A673 (cell line): ENCODE measurements around the gene ELOVL5. TPM values are rescaled to one million over a fixed set of nuclear protein-coding genes. Genes with fewer than 3 reads are reported as not detected.

Experiments used
- BruUV-seq: library from RNA; stranded (reverse); fragments of 400-500 nt; replicated peaks from 2 replicates; lab custom pipeline; 2021; lab: Mats Ljungman, UMichigan
- CTCF ChIA-PET: fragments of 300-600 bp; sonication (Branson Sonifier 250); formaldehyde crosslinking; loops from one replicate; lab custom pipeline; 2022; ENCODE audit warnings: antibody characterized with exemption; lab: Charles Lee
- POLR2A ChIA-PET: fragments of 300-600 bp; sonication (Branson Sonifier 250); formaldehyde crosslinking; loops from one replicate; lab custom pipeline; 2022; ENCODE audit warnings: antibody characterized with exemption; ENCODE audit not compliant: low non-redundant PET; lab: Charles Lee
- DNase-seq: peaks from one replicate; pipeline ENCODE4 v3.0.0-alpha.2; 2015; ENCODE audit warnings: low spot score
- H3K27ac ChIP-seq: fragments of 200-600 bp; sonication (generic); 2 replicates; pipeline ENCODE4 v1.5.1; 2016; ENCODE audit warnings: mixed run types, low read depth, mild to moderate bottlenecking, mixed read lengths, antibody characterized with exemption, low read length; ENCODE audit not compliant: poor library complexity, severe bottlenecking
- H3K27me3 ChIP-seq: fragments of 200-600 bp; sonication (generic); replicated peaks from 2 replicates; pipeline ENCODE4 v1.6.1; 2017; ENCODE audit warnings: mixed run types, low read depth, mild to moderate bottlenecking, mixed read lengths, antibody characterized with exemption, low read length; ENCODE audit not compliant: insufficient read depth, poor library complexity
- H3K36me3 ChIP-seq: fragments of 200-600 bp; sonication (generic); 2 replicates; pipeline ENCODE4 v1.6.1; 2016; ENCODE audit warnings: mixed run types, mild to moderate bottlenecking, mixed read lengths, antibody characterized with exemption, low read length; ENCODE audit not compliant: insufficient read depth, poor library complexity, severe bottlenecking
- H3K4me1 ChIP-seq: fragments of 200-600 bp; sonication (generic); 2 replicates; pipeline ENCODE4 v1.6.1; 2017; ENCODE audit warnings: mixed run types, mild to moderate bottlenecking, mixed read lengths, antibody characterized with exemption, low read length; ENCODE audit not compliant: insufficient read depth, poor library complexity, severe bottlenecking
- H3K4me3 ChIP-seq: fragments of 200-600 bp; sonication (generic); 2 replicates; pipeline ENCODE4 v1.5.1; 2016; ENCODE audit warnings: low read depth, mixed run types, mild to moderate bottlenecking, mixed read lengths, low read length; ENCODE audit not compliant: poor library complexity, severe bottlenecking
- H3K9me3 ChIP-seq: fragments of 200-600 bp; sonication (generic); 2 replicates; pipeline ENCODE4 v1.6.1; 2016; ENCODE audit warnings: mixed run types, low read depth, mild to moderate bottlenecking, mixed read lengths, antibody characterized with exemption, low read length; ENCODE audit not compliant: poor library complexity, severe bottlenecking
- CTCF ChIP-seq: fragments of 300-800, 200-600 bp; sonication (generic); conservative IDR thresholded peaks from 2 replicates; pipeline ENCODE4 v1.5.1; 2017; ENCODE audit warnings: low read depth, mild to moderate bottlenecking, antibody characterized with exemption, low read length, moderate library complexity, mixed read lengths
- EZH2 ChIP-seq: fragments of 200-600 bp; sonication (generic); IDR thresholded peaks from 2 replicates; pipeline ENCODE4 v1.6.1; 2017; ENCODE audit warnings: borderline replicate concordance, low read depth, mild to moderate bottlenecking, mixed read lengths, antibody characterized with exemption, low read length; ENCODE audit not compliant: poor library complexity, severe bottlenecking
- intact Hi-C: fragments of 100-400 bp; cut with micrococcal nuclease; formaldehyde crosslinking; loops from one replicate; pipeline ENCODE4 v1.10.0; 2022; ENCODE audit not compliant: unreplicated experiment
- total RNA-seq: library from RNA; stranded (reverse); gene quantifications from 2 replicates; pipeline ENCODE4 v1.2.3, GENCODE V29; 2021

The ELOVL5 gene
- total RNA-seq, 1 experiment from 2014 or later = 98.5 TPM

DNA sequence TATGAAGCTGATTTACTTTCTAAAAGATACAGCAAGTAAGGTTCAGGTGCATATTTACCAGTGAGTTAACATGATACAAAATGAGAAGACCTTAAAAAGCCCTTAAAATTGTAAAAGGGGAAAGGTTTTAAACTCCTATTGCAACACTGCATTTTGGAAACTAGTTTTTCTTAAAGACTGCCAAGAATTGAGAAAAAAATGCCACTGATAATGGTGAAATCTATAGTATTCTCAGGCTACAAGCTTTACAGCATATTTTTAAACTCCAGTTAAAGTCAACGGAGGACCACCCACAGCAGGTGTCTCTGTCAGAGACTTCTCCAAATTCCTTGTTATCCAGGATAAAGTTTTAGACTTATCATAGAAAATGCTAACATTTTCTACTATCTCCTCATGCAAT lies 53.6 kb downstream of the ELOVL5 start:
- intact Hi-C loops = no loop called here
- ChIA-PET POLR2A (no interaction called here), CTCF (no interaction called here)
- Histone ChIP-seq H3K4me3 (no peak overlapping the region), H3K27ac (no peak overlapping the region), H3K4me1 (peaks cover 4% of the 10 kb centered on the region), H3K27me3 (no peaks in the 10 kb centered on the region), H3K9me3 (no peaks in the 10 kb centered on the region), H3K36me3 (peaks cover 8% of the 10 kb centered on the region)
- no peak for DNase-seq
- BruUV-seq = no TSS peak
- no peak for TF ChIP-seq EZH2
- TF ChIP-seq CTCF = no peak

DNA sequence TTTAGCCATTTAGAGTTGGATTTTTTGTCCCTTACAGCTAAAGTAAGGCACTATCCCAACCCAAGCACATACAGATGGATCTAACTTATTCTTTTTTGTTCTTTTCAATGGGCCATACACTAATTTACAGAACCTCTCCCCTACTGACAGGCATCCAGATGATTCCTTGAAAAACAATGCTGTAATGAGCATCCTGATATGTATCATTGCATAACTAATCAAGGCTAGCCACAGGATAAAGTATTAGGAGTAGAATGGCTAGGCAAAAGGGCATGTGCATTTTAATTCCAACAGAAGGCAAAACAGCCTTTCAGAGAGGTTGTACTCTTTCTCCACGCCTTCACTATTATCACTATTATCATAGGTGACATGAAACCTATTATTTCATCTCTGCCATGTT lies 54.1 kb downstream of the ELOVL5 start:
- no peaks in the 10 kb centered on the region for H3K27me3 ChIP-seq
- no peak for DNase-seq
- TF ChIP-seq EZH2 (no peak), CTCF (no peak)
- ChIA-PET CTCF (no interaction called here), POLR2A (no interaction called here)
- H3K9me3 ChIP-seq = no peaks in the 10 kb centered on the region
- H3K36me3 ChIP-seq = peaks cover 14% of the 10 kb centered on the region
- no peak overlapping the region for H3K27ac ChIP-seq
- peaks cover 4% of the 10 kb centered on the region for H3K4me1 ChIP-seq
- no peak overlapping the region for H3K4me3 ChIP-seq
- intact Hi-C loops = no loop called here
- BruUV-seq = no TSS peak

DNA sequence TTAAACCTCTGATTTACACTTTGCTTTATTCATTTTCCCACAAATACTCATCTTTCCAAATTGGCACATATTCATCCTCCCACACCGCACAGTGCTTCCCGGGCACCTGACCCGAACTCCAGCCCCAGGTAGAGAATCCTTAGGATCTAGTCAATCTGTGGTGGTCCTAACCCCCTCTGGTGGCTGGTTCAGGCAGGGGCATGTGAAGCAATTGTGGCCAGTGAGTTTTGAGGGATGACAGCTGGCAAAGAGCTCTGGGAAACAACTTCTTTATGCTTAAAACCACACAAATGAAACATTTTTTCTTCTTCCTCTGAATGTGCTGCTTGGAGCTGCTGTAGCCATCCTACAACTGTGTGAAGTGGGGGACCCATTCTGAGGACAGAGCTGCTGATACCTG lies 54.7 kb downstream of the ELOVL5 start:
- Histone ChIP-seq H3K36me3 (peaks cover 15% of the 10 kb centered on the region), H3K9me3 (no peaks in the 10 kb centered on the region), H3K27ac (no peak overlapping the region), H3K4me3 (no peak overlapping the region), H3K4me1 (peaks cover 4% of the 10 kb centered on the region), H3K27me3 (no peaks in the 10 kb centered on the region)
- ChIA-PET POLR2A (no interaction called here), CTCF (no interaction called here)
- DNase-seq = peak; percentile 26
- intact Hi-C loops = no loop called here
- peak; percentile 63 for TF ChIP-seq CTCF
- TF ChIP-seq EZH2 = no peak
- no TSS peak for BruUV-seq
